Breast epithelium (tissue), 3 donors: Measurements from ENCODE around the gene TRERF1.

Experiments used
- CTCF ChIP-seq, 3 donors: fragments of 450-650 bp; IDR thresholded peaks; one replicate each; pipeline ENCODE4 v1.5.1; 2016 to 2017; ENCODE audit warnings: antibody characterized with exemption in 3 of 3, mild to moderate bottlenecking in 3 of 3, moderate library complexity in 3 of 3
- POLR2A ChIP-seq: fragments of 450-650 bp; IDR thresholded peaks from one replicate; pipeline ENCODE4 v1.6.1; 2016; ENCODE audit warnings: antibody characterized with exemption, mild to moderate bottlenecking, moderate library complexity

- no peak for TF ChIP-seq CTCF (IDR thresholded peaks at IDR 0.05)
- no peak for TF ChIP-seq POLR2A
Measured at GRCh38 chr6:42200035-42200434, 251.7 kb downstream of the TRERF1 start.
